B cell (primary cell): ENCODE results near the gene ALOX12.

ENCODE experiments used
- EZH2 ChIP-seq: IDR thresholded peaks from 2 replicates; pipeline ENCODE4 v1.6.1; 2012; ENCODE audit warnings: borderline replicate concordance, low read depth, mild to moderate bottlenecking, moderate library complexity, low read length; ENCODE audit not compliant: insufficient read depth, poor library complexity, severe bottlenecking
- TF ChIP-seq, protein P1 (sequence below): fragments of 200-600 bp; IDR thresholded peaks from one replicate; pipeline ENCODE4 v1.8.0; 2022; ENCODE audit warnings: antibody characterized with exemption, mild to moderate bottlenecking

DNA sequence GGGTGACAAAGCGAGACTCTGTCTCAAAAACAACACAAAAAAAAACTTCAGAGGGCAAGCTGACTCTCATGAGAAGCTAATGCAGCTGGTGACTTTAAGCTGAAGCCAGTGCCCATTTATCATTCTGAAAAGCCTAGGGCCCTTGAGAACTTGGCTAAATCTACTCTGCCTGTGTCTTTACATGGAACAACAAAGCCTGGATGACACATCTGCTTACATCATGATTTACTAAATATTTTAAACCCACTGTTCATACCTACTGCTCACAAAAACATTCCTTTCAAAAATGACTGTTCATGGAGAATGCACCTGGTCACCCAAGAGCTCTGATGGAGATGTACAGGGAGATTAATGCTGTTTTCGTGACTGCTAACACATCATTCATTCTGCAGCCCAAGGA is 6.1 kb upstream of the ALOX12 start:
- TF ChIP-seq, protein P1, sequence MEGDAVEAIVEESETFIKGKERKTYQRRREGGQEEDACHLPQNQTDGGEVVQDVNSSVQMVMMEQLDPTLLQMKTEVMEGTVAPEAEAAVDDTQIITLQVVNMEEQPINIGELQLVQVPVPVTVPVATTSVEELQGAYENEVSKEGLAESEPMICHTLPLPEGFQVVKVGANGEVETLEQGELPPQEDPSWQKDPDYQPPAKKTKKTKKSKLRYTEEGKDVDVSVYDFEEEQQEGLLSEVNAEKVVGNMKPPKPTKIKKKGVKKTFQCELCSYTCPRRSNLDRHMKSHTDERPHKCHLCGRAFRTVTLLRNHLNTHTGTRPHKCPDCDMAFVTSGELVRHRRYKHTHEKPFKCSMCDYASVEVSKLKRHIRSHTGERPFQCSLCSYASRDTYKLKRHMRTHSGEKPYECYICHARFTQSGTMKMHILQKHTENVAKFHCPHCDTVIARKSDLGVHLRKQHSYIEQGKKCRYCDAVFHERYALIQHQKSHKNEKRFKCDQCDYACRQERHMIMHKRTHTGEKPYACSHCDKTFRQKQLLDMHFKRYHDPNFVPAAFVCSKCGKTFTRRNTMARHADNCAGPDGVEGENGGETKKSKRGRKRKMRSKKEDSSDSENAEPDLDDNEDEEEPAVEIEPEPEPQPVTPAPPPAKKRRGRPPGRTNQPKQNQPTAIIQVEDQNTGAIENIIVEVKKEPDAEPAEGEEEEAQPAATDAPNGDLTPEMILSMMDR, result no peak
- no peak for TF ChIP-seq EZH2
